Tibial artery (tissue), 4 donors: ENCODE measurements around the gene SYTL5.

ENCODE experiments used
- DNase-seq, 2 donors: peaks; one replicate each; pipeline ENCODE4 v3.0.0-alpha.2; 2019
- H3K27ac ChIP-seq, 2 donors: fragments of 200-600 bp; sonication (generic) in 1 of 2; 1 replicate in 1 of 2; 2 replicates in 1 of 2; pipeline ENCODE4 v1.5.1; 2018 to 2019; ENCODE audit warnings: mild to moderate bottlenecking in 1 of 2
- H3K27me3 ChIP-seq, 2 donors: fragments of 200-600 bp; sonication (generic) in 1 of 2; one replicate each; pipeline versions ENCODE4 v1.5.1 to v1.6.0; 2016 to 2019
- H3K36me3 ChIP-seq, 3 donors: fragments of 200-600 bp; sonication (generic) in 2 of 3; one replicate each; pipeline ENCODE4 v1.5.1; 2016 to 2019; ENCODE audit warnings: mild to moderate bottlenecking in 2 of 3
- H3K4me1 ChIP-seq, 4 donors: fragments of 200-600 bp; sonication (generic) in 2 of 4; 1 replicate in 3 of 4; 2 replicates in 1 of 4; pipeline ENCODE4 v1.5.1; 2016 to 2019
- H3K4me3 ChIP-seq, 2 donors: fragments of 200-600 bp; sonication (generic) in 1 of 2; 1 replicate in 1 of 2; 2 replicates in 1 of 2; pipeline ENCODE4 v1.5.1; 2018 to 2019; ENCODE audit warnings: mild to moderate bottlenecking in 2 of 2
- H3K9me3 ChIP-seq, 3 donors: fragments of 200-600 bp; sonication (generic) in 1 of 3; one replicate each; pipeline ENCODE4 v1.5.1; 2016 to 2019
- intact Hi-C: fragments of 100-400 bp; cut with DNase I; formaldehyde crosslinking; loops from one replicate; pipeline ENCODE4 v1.15.0; 2023; ENCODE audit warnings: low total_unique reads
- TF ChIP-seq, protein P1 (sequence below), 2 experiments: fragments of 200-600 bp in 1 of 2; fragments of 450-650 bp in 1 of 2; IDR thresholded peaks; one replicate each; pipeline ENCODE4 v1.5.1; 2017 to 2019; ENCODE audit warnings: antibody characterized with exemption in 2 of 2, mild to moderate bottlenecking in 1 of 2, moderate library complexity in 1 of 2

SYTL5 gene

DNA sequence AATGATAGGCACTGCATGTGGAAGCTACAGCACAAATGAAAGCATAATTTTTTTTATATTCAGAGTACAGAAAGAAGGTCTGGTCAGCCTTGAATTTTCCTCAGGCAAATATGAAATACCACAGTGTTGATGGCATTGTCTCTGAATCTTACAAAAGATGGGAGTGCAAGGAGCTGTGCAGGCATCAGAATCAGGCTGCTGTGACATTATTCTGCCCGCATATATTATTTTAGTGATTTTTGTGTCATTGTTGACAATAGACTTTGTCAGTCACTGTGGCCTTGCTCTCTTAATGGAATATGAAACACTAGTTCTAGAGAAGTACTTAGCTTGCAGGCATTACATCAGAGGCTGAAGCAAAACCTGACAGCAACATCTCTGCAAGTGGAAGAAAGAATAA is 42.5 kb downstream of the SYTL5 start:
- Histone ChIP-seq H3K27me3 (no peaks in the 10 kb centered on the region), H3K36me3 (no peaks in the 10 kb centered on the region), H3K9me3 (peaks cover 0 to 6% (median 5%) of the 10 kb centered on the region in 3 donors), H3K27ac (no peak overlapping the region), H3K4me1 (no peaks in the 10 kb centered on the region), H3K4me3 (no peak overlapping the region)
- TF ChIP-seq, protein P1, sequence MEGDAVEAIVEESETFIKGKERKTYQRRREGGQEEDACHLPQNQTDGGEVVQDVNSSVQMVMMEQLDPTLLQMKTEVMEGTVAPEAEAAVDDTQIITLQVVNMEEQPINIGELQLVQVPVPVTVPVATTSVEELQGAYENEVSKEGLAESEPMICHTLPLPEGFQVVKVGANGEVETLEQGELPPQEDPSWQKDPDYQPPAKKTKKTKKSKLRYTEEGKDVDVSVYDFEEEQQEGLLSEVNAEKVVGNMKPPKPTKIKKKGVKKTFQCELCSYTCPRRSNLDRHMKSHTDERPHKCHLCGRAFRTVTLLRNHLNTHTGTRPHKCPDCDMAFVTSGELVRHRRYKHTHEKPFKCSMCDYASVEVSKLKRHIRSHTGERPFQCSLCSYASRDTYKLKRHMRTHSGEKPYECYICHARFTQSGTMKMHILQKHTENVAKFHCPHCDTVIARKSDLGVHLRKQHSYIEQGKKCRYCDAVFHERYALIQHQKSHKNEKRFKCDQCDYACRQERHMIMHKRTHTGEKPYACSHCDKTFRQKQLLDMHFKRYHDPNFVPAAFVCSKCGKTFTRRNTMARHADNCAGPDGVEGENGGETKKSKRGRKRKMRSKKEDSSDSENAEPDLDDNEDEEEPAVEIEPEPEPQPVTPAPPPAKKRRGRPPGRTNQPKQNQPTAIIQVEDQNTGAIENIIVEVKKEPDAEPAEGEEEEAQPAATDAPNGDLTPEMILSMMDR (IDR thresholded peaks at IDR 0.05): no peak
- intact Hi-C loops: no loop called here
- DNase-seq: no peak

DNA sequence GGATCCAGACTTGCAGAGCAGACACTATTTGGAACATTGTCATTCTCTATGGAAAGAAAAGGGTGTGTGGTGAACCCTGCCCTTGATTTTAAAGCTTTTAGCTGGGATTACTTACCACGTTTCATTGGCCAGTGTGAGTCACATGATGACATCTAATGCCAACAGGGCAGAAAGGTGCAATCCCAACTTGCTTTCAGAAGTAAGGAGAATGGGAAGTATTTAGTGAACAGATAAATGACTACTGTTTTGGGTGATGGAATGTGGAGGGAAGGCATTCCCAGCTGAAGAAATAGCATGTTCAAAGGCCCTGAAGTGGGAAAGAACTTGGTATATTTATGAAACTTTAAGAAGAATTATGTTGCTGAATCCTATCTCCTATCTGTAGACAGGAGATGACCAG is 44.5 kb downstream of the SYTL5 start:
- no peak for DNase-seq
- no peak overlapping the region for H3K4me3 ChIP-seq

DNA sequence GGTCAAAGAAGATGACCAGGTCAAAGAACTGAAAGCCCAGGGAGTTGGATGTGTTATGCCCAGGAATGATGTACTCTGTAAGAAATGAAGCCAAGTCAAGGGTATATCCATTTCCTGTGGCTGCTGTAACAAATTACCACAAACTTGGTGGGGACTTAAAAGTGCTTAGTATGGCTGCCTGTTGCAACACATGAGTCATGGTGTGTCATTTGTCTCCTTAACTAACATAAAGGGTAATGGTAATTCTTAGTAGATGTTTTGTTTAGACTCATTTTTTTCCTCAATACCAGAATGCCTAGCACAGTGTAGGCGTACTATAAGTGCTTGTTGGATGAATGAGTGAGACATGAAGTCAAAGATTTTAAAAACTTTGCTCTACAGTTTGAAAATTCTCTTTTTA is 45.7 kb downstream of the SYTL5 start:
- H3K4me1 ChIP-seq: no peaks in the 10 kb centered on the region
- intact Hi-C loops: no loop called here
- H3K27me3 ChIP-seq: no peaks in the 10 kb centered on the region
- no peak overlapping the region for H3K27ac ChIP-seq
- H3K9me3 ChIP-seq: peaks cover 0 to 6% (median 5%) of the 10 kb centered on the region in 3 donors
- DNase-seq: no peak
- H3K4me3 ChIP-seq: no peak overlapping the region
- no peaks in the 10 kb centered on the region for H3K36me3 ChIP-seq
- TF ChIP-seq, protein P1 (IDR thresholded peaks at IDR 0.05): no peak

More for the DNA sequence above, 44.5 kb downstream of the SYTL5 start:
- Histone ChIP-seq H3K27me3 (no peaks in the 10 kb centered on the region), H3K9me3 (peaks cover 0 to 6% (median 5%) of the 10 kb centered on the region in 3 donors), H3K27ac (no peak overlapping the region), H3K4me1 (no peaks in the 10 kb centered on the region), H3K36me3 (no peaks in the 10 kb centered on the region)
- intact Hi-C loops: no loop called here
- TF ChIP-seq, protein P1 (IDR thresholded peaks at IDR 0.05): no peak

DNA sequence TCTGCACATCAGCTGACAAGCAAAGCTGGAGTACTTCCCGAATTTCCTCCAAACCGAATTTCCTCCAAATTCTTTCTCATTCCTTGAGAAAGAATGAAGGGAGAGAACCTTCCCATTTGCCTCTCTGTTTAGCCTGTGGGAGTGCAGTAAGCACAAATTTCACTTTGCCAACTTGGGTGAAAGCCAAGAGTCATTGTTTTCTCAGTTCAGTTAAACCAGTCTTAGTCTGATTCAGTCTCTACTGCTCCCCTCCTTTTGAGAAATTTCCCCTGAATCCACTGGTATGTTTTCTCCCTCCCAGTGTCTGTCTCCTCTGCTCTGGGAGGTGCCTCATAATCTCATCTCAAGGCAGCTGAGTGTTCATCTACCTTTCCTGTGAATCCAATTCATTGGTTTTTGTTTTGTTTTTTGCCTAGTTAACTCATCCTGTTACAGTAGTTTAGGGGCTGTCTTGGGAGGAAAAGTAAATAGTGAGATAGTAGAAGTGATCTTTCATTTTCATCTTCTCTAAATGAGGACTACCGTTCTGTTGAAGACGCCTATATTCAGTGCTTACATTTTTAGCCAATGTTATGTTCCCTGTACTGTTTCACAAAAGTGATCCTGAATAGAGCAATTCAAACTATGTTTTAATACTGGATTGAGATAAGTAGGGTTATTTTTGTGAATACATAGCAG is 49.0 kb downstream of the SYTL5 start:
- no peaks in the 10 kb centered on the region for H3K4me1 ChIP-seq
- no peak overlapping the region for H3K4me3 ChIP-seq
- TF ChIP-seq, protein P1 (IDR thresholded peaks at IDR 0.05): no peak
- no peak for DNase-seq
- H3K27me3 ChIP-seq: no peaks in the 10 kb centered on the region
- no peaks in the 10 kb centered on the region for H3K9me3 ChIP-seq
- intact Hi-C loops: no loop called here
- no peak overlapping the region for H3K27ac ChIP-seq
- H3K36me3 ChIP-seq: no peaks in the 10 kb centered on the region

DNA sequence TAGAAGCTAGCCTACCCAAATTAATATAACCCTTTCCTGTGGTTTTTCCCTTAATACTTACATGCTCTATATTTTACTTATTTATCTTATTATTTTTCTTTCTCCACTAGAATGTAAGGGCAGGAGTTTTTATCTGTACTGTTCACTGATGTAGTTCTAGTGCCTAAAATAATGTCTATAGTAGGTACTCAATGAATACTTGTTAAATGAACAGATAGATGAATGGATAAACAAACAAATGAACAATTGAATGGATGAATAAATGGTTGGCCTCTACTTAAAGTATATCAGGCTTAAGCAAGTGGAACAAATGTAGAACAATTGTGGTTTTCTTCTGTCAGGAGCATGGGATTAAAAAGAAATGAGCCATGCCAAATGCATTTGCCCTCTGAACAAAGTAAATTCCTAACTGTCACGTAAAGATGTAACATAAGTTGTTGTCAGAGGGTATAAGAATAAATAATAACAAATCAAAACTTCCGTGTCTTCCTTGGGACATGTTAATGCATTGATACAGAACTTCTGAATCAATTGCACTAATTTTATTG is 54.1 kb downstream of the SYTL5 start:
- Histone ChIP-seq H3K4me3 (no peak overlapping the region), H3K4me1 (no peaks in the 10 kb centered on the region), H3K27ac (no peak overlapping the region), H3K9me3 (no peaks in the 10 kb centered on the region), H3K27me3 (no peaks in the 10 kb centered on the region), H3K36me3 (no peaks in the 10 kb centered on the region)
- TF ChIP-seq, protein P1 (IDR thresholded peaks at IDR 0.05): no peak
- DNase-seq: no peak
- intact Hi-C loops: no loop called here
